Liver (tissue), 9 donors: ENCODE data around the gene EEF2K. TPM values are rescaled to one million over a fixed set of nuclear protein-coding genes. Genes with fewer than 3 reads are reported as not detected.

Experiments used
- DNase-seq: peaks from one replicate; pipeline ENCODE4 v3.0.0-alpha.2; 2017; ENCODE audit warnings: low spot score
- H3K27ac ChIP-seq, 2 donors: one replicate each; pipeline ENCODE4 v1.7.0; 2013; ENCODE audit warnings: inconsistent platforms in 2 of 2, low read length in 2 of 2, control low read depth in 1 of 2, low read depth in 1 of 2, mild to moderate bottlenecking in 1 of 2
- H3K27me3 ChIP-seq, 4 donors: one replicate each; pipeline versions ENCODE4 v1.6.1 to v1.7.0; 2013; ENCODE audit warnings: low read length in 3 of 4, inconsistent platforms in 1 of 4, mild to moderate bottlenecking in 1 of 4, moderate library complexity in 1 of 4; ENCODE audit not compliant: control insufficient read depth in 4 of 4, insufficient read depth in 4 of 4
- H3K36me3 ChIP-seq, 4 donors: one replicate each; pipeline versions ENCODE4 v1.6.1 to v1.7.0; 2013; ENCODE audit warnings: low read length in 3 of 4, mild to moderate bottlenecking in 3 of 4, low read depth in 1 of 4, moderate library complexity in 1 of 4; ENCODE audit not compliant: control insufficient read depth in 4 of 4, insufficient read depth in 3 of 4
- H3K4me1 ChIP-seq, 4 donors: one replicate each; pipeline versions ENCODE4 v1.6.1 to v1.7.0; 2013; ENCODE audit warnings: low read length in 3 of 4, mild to moderate bottlenecking in 3 of 4, moderate library complexity in 1 of 4; ENCODE audit not compliant: control insufficient read depth in 4 of 4, insufficient read depth in 4 of 4
- H3K4me3 ChIP-seq, 3 donors: one replicate each; pipeline versions ENCODE4 v1.6.1 to v1.7.0; 2013; ENCODE audit warnings: low read length in 3 of 3, control low read depth in 1 of 3, low read depth in 1 of 3, mild to moderate bottlenecking in 1 of 3
- H3K9ac ChIP-seq, 2 donors: one replicate each; pipeline ENCODE4 v1.7.0; 2013; ENCODE audit warnings: low read length in 2 of 2, mild to moderate bottlenecking in 2 of 2, moderate library complexity in 2 of 2, control low read depth in 1 of 2, low read depth in 1 of 2
- H3K9me3 ChIP-seq, 4 donors: one replicate each; pipeline versions ENCODE4 v1.6.1 to v1.7.0; 2013; ENCODE audit warnings: low read length in 3 of 4; ENCODE audit not compliant: control insufficient read depth in 4 of 4
- ATF3 ChIP-seq: IDR thresholded peaks from 2 replicates; pipeline ENCODE4 v1.6.1; 2016; ENCODE audit warnings: antibody characterized with exemption
- EGR1 ChIP-seq, 2 donors: IDR thresholded peaks; 2 replicates each; pipeline ENCODE4 v1.6.1; 2016 to 2018; ENCODE audit warnings: antibody characterized with exemption in 2 of 2, low read depth in 2 of 2
- FOXA1 ChIP-seq: IDR thresholded peaks from 2 replicates; pipeline ENCODE4 v1.6.1; 2016; ENCODE audit warnings: antibody characterized with exemption
- FOXA2 ChIP-seq: IDR thresholded peaks from 2 replicates; pipeline ENCODE4 v1.6.1; 2016; ENCODE audit warnings: antibody characterized with exemption
- GABPA ChIP-seq, 2 donors: IDR thresholded peaks in 1 of 2; conservative IDR thresholded peaks in 1 of 2; 2 replicates each; pipeline ENCODE4 v1.6.1; 2016; ENCODE audit warnings: antibody characterized with exemption in 2 of 2, mild to moderate bottlenecking in 1 of 2, moderate library complexity in 1 of 2
- HNF4A ChIP-seq, 2 donors: conservative IDR thresholded peaks; 2 replicates each; pipeline ENCODE4 v1.6.1; 2016; ENCODE audit warnings: antibody characterized with exemption in 2 of 2, mild to moderate bottlenecking in 2 of 2
- HNF4G ChIP-seq: IDR thresholded peaks from 2 replicates; pipeline ENCODE4 v1.6.1; 2016; ENCODE audit warnings: antibody characterized with exemption
- JUND ChIP-seq, 2 donors: IDR thresholded peaks; 2 replicates each; pipeline ENCODE4 v1.6.1; 2016; ENCODE audit warnings: antibody characterized with exemption in 2 of 2
- NR2F2 ChIP-seq: IDR thresholded peaks from 2 replicates; pipeline ENCODE4 v1.6.1; 2016; ENCODE audit warnings: antibody characterized with exemption
- RAD21 ChIP-seq, 2 donors: IDR thresholded peaks; 2 replicates each; pipeline ENCODE4 v1.6.1; 2016; ENCODE audit warnings: antibody characterized with exemption in 2 of 2, mild to moderate bottlenecking in 2 of 2
- REST ChIP-seq: IDR thresholded peaks from 2 replicates; pipeline ENCODE4 v1.6.1; 2016; ENCODE audit warnings: antibody characterized with exemption, mild to moderate bottlenecking
- RXRA ChIP-seq, 2 donors: IDR thresholded peaks; 2 replicates each; pipeline ENCODE4 v1.6.1; 2017 to 2018; ENCODE audit warnings: antibody characterized with exemption in 2 of 2, mild to moderate bottlenecking in 1 of 2
- SP1 ChIP-seq: IDR thresholded peaks from 2 replicates; pipeline ENCODE4 v1.6.1; 2018; ENCODE audit warnings: antibody characterized with exemption, mild to moderate bottlenecking
- TAF1 ChIP-seq: conservative IDR thresholded peaks from 2 replicates; pipeline ENCODE4 v1.6.1; 2016; ENCODE audit warnings: antibody characterized with exemption, mild to moderate bottlenecking
- YY1 ChIP-seq: IDR thresholded peaks from 2 replicates; pipeline ENCODE4 v1.6.1; 2016; ENCODE audit warnings: antibody characterized with exemption, mild to moderate bottlenecking
- ZBTB33 ChIP-seq: IDR thresholded peaks from 2 replicates; pipeline ENCODE4 v1.6.1; 2016; ENCODE audit warnings: antibody characterized with exemption
- WGBS: extraction: QIAGEN DNeasy Blood & Tissue Kit; methylation state at CpG from one replicate; pipeline ENCODE4 v1.1.7; 2013; 5-methylcytosine and 5-hydroxymethylcytosine counted together
- polyA plus RNA-seq, 2 donors: library from polyadenylated mRNA; stranded (reverse) in 1 of 2; unstranded in 1 of 2; fragments of 200-250 nt in 1 of 2; fragments of >200 nt in 1 of 2; fragmentation: Nextera tagmentation in 1 of 2; extraction: Ambion mirVana in 1 of 2; gene quantifications; one replicate each; pipeline versions ENCODE4 v1.2.1 to v1.2.3, GENCODE V29; 2013 to 2015
- total RNA-seq, 2 donors: library from RNA; depleted of rRNA; stranded (reverse); fragments of >200 nt; gene quantifications; one replicate each; pipeline ENCODE4 v1.2.3, GENCODE V29; 2014
- TF ChIP-seq, protein P1 (sequence below): fragments of 150-350 bp; IDR thresholded peaks from 2 replicates; pipeline ENCODE4 v1.5.1; 2017; ENCODE audit warnings: improper control_type of control experiment, low read depth, low read length; ENCODE audit not compliant: missing input control
- TF ChIP-seq, protein P2 (sequence below): IDR thresholded peaks from 2 replicates; pipeline ENCODE4 v1.6.1; 2016; ENCODE audit warnings: antibody characterized with exemption
- donor health status: healthy.
- donor health status: healthy.
- donor health status: healthy.
- donor health status: healthy.
- donor health status: healthy.

EEF2K gene
- total and polyA plus RNA-seq, 4 donors, result 3.2 to 14.3 (median 8.0) TPM

- no peak for TF ChIP-seq ATF3
- no peak for TF ChIP-seq ZBTB33
- TF ChIP-seq NR2F2, result no peak
- TF ChIP-seq SP1, result no peak
- no peak for TF ChIP-seq YY1
Measured at GRCh38 chr16:22317001-22317530, 111.0 kb downstream of the EEF2K start (continued).

DNA sequence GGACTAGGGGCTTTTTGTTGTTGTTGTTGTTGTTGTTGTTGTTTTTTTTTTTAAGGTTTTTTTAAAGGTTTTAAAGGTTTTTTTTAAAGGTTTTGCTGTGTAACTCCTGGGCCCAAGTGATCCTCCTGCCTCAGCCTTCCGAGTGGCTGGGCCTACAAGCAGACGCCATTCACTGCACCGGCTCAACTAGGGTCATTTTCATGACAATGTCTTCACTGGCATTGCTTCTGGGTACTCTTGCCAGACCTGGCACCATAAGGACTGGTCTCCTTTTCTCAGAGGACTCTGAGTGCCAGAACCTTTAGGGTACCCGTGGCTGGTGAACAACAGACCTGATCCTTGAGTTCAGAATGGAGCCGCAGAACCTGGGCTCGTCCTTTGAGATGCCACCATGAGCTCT lies 111.5 kb downstream of the EEF2K start:
- H3K9me3 ChIP-seq, result no peaks in the 10 kb centered on the region
- H3K27ac ChIP-seq, result no peak overlapping the region
- no peak overlapping the region for H3K4me3 ChIP-seq
- no peaks in the 10 kb centered on the region for H3K27me3 ChIP-seq
- no peak for DNase-seq
- H3K4me1 ChIP-seq, result peaks cover 0 to 7% (median 4%) of the 10 kb centered on the region in 4 donors
- no peak overlapping the region for H3K9ac ChIP-seq
- WGBS, result 93% methylated on average over 6 of the region's 6 CpGs
- H3K36me3 ChIP-seq, result peaks cover 13 to 75% (median 21%) of the 10 kb centered on the region in 4 donors
- no peak for TF ChIP-seq RXRA (IDR thresholded peaks at IDR 0.05)
- no peak for TF ChIP-seq REST
- TF ChIP-seq NR2F2, result no peak
- TF ChIP-seq FOXA1, result no peak
- no peak for TF ChIP-seq JUND (IDR thresholded peaks at IDR 0.05)
- no peak for TF ChIP-seq ZBTB33
- no peak for TF ChIP-seq ATF3
- TF ChIP-seq RAD21 (IDR thresholded peaks at IDR 0.05), result no peak
- no peak for TF ChIP-seq FOXA2
- TF ChIP-seq YY1, result no peak
- TF ChIP-seq SP1, result no peak
- no peak for TF ChIP-seq EGR1 (IDR thresholded peaks at IDR 0.05; ENCODE audit: low read depth in 2 of 2)
- no peak for TF ChIP-seq TAF1
- TF ChIP-seq, protein P1, sequence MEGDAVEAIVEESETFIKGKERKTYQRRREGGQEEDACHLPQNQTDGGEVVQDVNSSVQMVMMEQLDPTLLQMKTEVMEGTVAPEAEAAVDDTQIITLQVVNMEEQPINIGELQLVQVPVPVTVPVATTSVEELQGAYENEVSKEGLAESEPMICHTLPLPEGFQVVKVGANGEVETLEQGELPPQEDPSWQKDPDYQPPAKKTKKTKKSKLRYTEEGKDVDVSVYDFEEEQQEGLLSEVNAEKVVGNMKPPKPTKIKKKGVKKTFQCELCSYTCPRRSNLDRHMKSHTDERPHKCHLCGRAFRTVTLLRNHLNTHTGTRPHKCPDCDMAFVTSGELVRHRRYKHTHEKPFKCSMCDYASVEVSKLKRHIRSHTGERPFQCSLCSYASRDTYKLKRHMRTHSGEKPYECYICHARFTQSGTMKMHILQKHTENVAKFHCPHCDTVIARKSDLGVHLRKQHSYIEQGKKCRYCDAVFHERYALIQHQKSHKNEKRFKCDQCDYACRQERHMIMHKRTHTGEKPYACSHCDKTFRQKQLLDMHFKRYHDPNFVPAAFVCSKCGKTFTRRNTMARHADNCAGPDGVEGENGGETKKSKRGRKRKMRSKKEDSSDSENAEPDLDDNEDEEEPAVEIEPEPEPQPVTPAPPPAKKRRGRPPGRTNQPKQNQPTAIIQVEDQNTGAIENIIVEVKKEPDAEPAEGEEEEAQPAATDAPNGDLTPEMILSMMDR, result no peak
- TF ChIP-seq, protein P2, sequence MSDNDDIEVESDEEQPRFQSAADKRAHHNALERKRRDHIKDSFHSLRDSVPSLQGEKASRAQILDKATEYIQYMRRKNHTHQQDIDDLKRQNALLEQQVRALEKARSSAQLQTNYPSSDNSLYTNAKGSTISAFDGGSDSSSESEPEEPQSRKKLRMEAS, result no peak
- TF ChIP-seq GABPA (IDR thresholded peaks at IDR 0.05 in 1 of 2, conservative IDR thresholded peaks at IDR 0.05 in 1 of 2), result no peak
- no peak for TF ChIP-seq HNF4G
- TF ChIP-seq HNF4A (conservative IDR thresholded peaks at IDR 0.05), result no peak
